GM19043 (cell line): Measurements from ENCODE around the gene CAMKK2.
"Not testable (repeated sequence)": the region's sequence is repeated elsewhere in the genome, so short reads cannot be mapped to it uniquely, and the experiment has no call there.

ENCODE experiments used
- ATAC-seq: cut with Tn5 transposase; IDR thresholded peaks from one replicate; pipeline ENCODE4 v1.9.1; 2021; ENCODE audit warnings: low read depth; ENCODE audit not compliant: unreplicated experiment

Gene CAMKK2

GRCh38 chr12:121299662-121300061 is 3.2 kb upstream of the CAMKK2 start:
- no peak for ATAC-seq

DNA sequence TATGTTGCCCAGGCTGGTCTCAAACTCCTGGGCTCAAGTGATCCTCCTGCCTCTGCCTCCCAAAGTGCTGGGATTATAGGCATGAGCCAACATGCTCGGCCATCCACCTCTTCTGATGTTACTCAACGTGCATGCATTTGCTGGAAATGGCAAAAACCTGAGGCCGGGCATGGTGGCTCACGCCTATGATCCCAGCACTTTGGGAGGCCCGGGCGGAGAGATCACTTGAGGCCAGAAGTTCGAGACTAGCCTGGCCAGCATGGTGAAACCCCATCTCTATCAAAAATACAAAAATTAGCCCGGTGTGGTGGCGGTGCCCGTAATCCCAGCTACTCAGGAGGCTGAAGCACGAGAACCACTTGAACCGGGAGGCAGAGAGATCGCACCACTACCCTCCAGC is 1.9 kb upstream of the CAMKK2 start:
- not testable (repeated sequence) for ATAC-seq

- ATAC-seq: no peak
Observed at GRCh38 chr12:121297435-121297991, 1.0 kb upstream of the CAMKK2 start.

DNA sequence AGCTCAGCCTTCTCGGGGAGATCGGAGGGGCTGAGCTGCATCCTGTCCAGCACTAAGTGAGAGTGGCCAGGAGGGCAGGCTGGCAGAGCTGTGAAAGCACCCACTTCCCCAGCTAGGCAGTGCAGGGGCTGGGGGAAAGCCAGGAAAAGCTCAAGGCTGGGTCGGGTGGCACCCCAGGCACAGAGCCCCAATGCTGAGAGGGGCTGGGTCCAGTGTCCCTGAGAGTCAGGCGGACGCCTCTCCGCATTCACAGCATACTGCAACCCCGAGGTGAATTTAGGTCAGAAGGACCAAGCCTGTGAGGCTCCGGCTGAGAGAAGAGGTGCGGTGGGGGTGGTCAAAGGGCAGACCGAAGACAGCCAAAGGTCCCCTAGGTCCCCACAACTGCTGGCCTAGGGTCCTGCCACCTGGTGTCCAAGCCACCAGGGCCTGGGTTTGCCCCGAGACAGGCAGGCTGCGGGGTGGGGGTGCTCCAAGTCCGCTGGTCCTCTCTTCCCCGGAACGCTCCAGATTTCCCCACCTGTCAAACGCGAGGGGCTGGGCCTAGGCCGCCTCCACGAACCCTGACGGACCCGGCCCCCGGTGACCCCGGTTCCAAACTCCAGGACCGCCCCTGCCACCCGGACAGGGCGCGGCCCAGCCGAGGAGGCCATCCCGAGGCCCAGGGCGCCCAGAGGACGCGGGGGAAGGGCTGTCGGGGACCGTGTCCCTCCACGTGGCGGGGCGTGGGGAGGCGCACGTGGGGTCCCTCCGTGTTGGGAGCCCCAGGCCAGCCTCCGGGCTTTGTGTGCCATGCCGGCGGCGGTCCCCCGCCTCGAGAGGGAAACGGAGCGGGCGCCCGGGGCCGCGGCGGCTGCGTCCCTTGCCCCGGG is 527 bp downstream of the CAMKK2 start:
- peak; percentile 32 for ATAC-seq

GRCh38 chr12:121295116-121295745 is 1.3 kb downstream of the CAMKK2 start:
- no peak for ATAC-seq

- ATAC-seq: no peak
Observed at GRCh38 chr12:121294151-121294889, 2.2 kb downstream of the CAMKK2 start.

DNA sequence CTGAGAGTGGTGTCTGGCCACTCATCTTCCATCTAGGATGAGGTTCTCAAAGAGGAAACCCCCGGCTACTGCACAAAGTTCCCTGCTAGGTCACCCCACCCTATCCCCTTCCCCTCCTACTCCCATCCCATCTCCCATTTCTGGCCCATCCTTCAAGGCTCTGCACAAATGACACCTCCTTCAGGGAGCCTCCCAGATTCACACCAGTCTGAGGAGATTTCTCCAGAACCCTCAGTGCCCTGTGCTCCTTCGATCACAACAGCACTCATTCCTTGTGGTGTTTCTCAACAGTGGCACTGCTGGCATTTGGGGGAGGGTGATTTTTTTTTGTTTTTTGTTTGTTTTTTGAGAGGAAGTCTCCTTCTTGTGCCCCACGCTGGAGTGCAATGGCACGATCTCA is 2.9 kb downstream of the CAMKK2 start:
- ATAC-seq: no peak

DNA sequence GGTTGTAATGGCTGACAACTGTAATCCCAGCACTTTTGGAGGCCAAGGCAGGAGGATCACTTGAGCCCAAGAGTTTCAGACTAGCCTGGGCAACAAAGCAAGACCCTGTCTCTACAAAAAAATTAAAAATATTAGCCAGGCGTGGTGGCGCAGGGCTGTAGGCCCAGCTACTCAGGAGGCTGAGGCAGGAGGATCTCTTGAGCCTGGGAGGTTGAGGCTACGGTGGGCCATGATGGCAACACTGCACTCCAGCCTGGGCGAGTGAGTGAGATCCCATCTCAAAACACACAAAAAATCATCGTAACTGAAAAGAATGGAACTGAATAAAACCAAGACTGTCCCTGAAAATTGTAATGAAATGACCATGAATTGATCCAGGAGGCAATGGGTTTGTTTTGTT is 6.1 kb downstream of the CAMKK2 start:
- ATAC-seq: no peak

DNA sequence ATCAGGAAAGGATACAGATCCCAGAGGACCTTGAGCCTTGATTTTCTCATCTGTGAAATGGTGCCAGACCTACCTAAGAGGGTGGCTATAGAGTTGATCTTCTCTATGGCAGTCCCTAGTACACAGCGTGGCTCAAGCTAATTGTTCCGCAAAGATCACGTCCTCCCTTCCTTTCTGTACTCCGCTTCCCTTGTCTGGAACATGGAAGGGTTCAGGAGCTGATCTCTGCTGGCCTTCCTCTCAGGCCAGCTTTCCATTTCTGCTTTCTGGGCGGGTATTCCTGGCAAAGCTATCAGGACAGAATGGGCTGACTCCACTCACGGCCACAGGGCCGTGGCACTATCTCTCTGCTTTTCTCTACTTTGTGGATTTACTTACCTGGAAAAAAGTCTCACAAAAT is 6.5 kb downstream of the CAMKK2 start:
- no peak for ATAC-seq

- no peak for ATAC-seq
Observed at GRCh38 chr12:121288986-121289385, 7.5 kb downstream of the CAMKK2 start.

GRCh38 chr12:121288158-121288845 is 8.2 kb downstream of the CAMKK2 start:
- ATAC-seq: no peak

DNA sequence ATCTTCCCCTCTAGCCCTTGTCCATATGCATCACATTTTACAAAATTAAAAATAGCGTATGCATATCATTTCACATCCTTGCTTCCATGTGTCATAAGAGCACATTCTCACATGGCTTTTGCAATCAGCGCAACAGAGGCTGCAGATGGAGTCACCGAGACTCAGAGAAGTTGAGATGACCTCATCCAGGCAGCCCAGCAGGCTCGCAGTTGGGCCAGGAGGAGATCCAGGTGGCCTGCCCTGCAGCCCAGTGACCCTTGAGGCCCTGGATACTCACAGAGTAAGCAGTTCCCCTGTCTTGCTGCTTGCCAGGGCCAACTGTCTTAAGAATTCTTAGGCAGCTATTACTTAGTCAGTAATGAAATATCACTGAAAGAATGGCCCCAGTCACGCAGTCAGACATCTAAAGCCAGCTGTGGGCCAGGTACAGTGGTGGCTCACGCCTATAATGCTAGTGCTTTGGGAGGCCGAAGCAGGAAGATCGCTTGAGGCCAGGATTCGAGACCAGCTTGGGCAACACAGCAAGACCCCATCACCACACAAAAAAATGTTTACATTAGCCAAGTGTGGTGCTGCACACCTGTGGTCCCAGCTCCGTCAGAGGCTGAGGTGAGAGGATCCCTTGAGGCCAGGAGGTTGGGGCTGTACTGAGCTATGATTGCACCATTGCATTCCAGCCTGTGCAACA is 9.1 kb downstream of the CAMKK2 start:
- no peak for ATAC-seq

DNA sequence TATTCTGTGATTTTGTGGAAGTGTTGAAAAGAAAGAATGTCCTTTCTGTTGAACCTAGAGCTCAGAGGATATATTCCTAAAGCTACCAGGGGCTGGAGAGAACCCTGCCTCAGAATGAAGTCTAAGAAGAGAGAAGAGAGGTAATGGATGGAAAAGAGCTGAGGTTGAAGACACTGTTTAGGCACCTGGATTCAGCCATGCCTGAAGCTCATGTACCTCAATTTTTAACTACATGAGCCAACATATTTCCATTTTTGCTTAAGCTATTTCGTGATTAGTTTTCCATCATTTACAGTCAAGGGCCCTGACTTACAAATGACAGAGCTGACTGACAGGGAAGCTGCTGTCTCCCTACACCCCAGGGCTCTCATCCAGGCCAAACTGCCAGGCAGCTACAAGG is 10.7 kb downstream of the CAMKK2 start:
- no peak for ATAC-seq

GRCh38 chr12:121284551-121285390 is 11.7 kb downstream of the CAMKK2 start:
- no peak for ATAC-seq

DNA sequence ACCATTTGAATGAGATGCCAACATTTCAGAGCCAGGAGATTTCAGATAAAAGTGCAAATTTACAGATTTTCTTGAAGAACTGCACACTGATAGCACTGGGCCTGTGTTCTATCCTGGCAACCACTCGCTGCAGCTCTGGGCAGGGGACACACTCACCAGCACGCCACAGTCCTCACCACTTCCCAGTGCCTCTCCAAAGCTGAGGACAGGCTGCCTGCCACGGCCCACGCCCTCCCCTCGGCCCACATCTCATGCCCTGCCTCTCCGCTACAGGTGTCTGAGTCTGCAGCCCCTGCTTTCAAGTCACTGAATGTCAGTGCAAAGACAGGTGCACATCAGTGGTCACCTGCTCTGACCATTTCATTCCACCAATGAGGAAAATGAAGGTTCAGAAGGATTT is 12.7 kb downstream of the CAMKK2 start:
- ATAC-seq: no peak

DNA sequence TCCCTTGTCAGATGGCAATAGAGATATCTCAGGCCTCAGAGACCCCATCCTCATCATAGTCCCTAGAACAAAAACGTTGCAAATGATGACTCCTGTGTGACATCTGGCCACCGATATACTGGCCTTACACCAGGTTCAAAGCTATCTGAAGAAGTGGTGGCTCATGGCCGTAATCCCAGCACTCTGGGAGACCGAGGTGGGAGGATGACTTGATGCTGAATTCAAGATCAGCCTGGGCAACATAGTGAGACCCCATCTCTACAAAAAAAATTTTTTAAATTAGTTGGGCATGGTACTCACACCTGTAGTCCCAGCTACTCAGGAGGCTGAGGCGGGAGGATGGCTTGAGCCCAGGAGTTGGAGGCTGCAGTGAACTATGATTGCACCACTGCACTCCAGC is 13.1 kb downstream of the CAMKK2 start:
- no peak for ATAC-seq

DNA sequence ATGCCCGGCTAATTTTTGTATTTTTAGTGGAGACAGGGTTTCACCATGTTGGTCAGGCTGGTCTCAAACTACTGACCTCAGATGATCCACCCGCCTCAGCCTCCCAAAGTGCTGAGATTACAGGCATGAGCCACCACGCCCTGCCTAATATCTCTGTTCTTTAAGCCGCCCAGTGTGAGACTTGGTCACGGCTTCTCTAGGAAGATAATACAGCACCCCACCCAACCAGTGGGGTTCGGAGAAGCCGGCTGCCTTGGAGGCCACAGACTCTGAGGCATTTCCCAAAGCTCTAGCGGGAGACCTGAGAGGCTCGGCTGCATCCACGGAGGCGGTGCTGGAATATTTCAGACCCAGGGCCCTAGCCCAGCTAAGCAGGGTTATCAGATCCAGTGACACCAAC is 13.6 kb downstream of the CAMKK2 start:
- ATAC-seq: not testable (repeated sequence)

- no peak for ATAC-seq
Observed at GRCh38 chr12:121282072-121282742, 14.3 kb downstream of the CAMKK2 start.

DNA sequence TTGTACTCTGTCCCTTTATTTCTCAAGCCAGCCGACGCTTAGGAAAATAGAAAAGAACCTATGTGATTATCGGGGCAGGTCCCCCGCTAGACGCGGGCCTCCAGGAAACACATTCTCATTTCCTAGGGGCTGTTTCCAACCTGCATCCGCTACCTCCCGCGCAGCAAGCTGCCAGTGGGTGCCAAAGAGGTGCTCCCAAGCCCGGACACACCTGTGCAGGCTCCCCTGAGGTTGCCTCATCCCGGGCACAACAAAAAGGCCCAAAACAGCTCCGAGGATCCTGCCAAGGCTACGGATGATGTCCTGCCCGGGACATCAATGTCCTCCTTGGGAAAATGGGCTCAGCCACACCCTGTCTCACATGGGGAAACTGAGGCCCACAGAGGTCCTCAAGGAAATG is 15.4 kb downstream of the CAMKK2 start:
- not testable (repeated sequence) for ATAC-seq
